SH-SY5Y (cell line): ENCODE measurements around the gene MTCL1.

ENCODE experiments used
- GATA2 ChIP-seq: IDR thresholded peaks from 2 replicates; pipeline ENCODE4 v1.6.1; 2011; ENCODE audit warnings: mild to moderate bottlenecking, low read depth, low read length
- GATA3 ChIP-seq: IDR thresholded peaks from 2 replicates; pipeline ENCODE4 v1.6.1; 2011; ENCODE audit warnings: low read depth, mild to moderate bottlenecking, low read length, moderate library complexity

GRCh38 chr18:8769509-8770095 lies 64.2 kb downstream of the MTCL1 start:
- TF ChIP-seq GATA3: no peak
- no peak for TF ChIP-seq GATA2
